Brain microvascular endothelial cell (primary cell): ENCODE data around the gene EFCC1.
A peak's percentile ranks its signal among the peaks of the same experiment; 100 is the strongest.

ENCODE experiments used
- DNase-seq: peaks from one replicate; pipeline ENCODE4 v3.0.0-alpha.2; 2020
- H3K27ac ChIP-seq: fragments of 250-450 bp; sonication (Bioruptor Pico); 2 replicates; pipeline ENCODE4 v1.5.1; 2020; ENCODE audit warnings: mild to moderate bottlenecking, moderate library complexity
- H3K27me3 ChIP-seq: fragments of 250-450 bp; sonication (Bioruptor Pico); replicated peaks from 2 replicates; pipeline ENCODE4 v1.5.1; 2020; ENCODE audit warnings: mild to moderate bottlenecking
- H3K36me3 ChIP-seq: fragments of 250-450 bp; sonication (Bioruptor Pico); replicated peaks from 2 replicates; pipeline ENCODE4 v1.5.1; 2020; ENCODE audit warnings: mild to moderate bottlenecking
- H3K4me3 ChIP-seq: 2 replicates; pipeline ENCODE4 v1.5.1; 2011; ENCODE audit warnings: low read depth, mild to moderate bottlenecking, control low read depth, low read length, moderate library complexity
- CTCF ChIP-seq: IDR thresholded peaks from 2 replicates; pipeline ENCODE4 v1.5.1; 2011; ENCODE audit warnings: low read depth, mild to moderate bottlenecking, moderate library complexity, low read length, control low read depth, inconsistent platforms; ENCODE audit errors: missing control alignments
- in situ Hi-C: cut with HindIII; loops from 2 replicates; pipeline ENCODE4 v1.10.0; 2017; ENCODE audit warnings: low sequenced_read_pairs, low pct_ligation_motif_present

EFCC1 gene

GRCh38 chr3:129050556-129051295, 49.6 kb downstream of the EFCC1 start:
- Histone ChIP-seq H3K27ac (no peak overlapping the region), H3K36me3 (no peaks in the 10 kb centered on the region), H3K4me3 (no peak overlapping the region), H3K27me3 (peaks cover 8% of the 10 kb centered on the region)
- in situ Hi-C loops = no loop called here
- no peak for DNase-seq
- no peak for TF ChIP-seq CTCF

- Histone ChIP-seq H3K4me3 (no peak overlapping the region), H3K27ac (no peak overlapping the region), H3K36me3 (no peaks in the 10 kb centered on the region), H3K27me3 (no peaks in the 10 kb centered on the region)
- in situ Hi-C loops = no loop called here
- no peak for DNase-seq
- TF ChIP-seq CTCF = no peak
These were observed 50.8 kb downstream of the EFCC1 start for GRCh38 chr3:129051871-129052340.

- Histone ChIP-seq H3K36me3 (no peaks in the 10 kb centered on the region), H3K4me3 (no peak overlapping the region), H3K27ac (no peak overlapping the region), H3K27me3 (no peaks in the 10 kb centered on the region)
- no peak for DNase-seq
- in situ Hi-C loops = no loop called here
- TF ChIP-seq CTCF = no peak
These were observed 51.6 kb downstream of the EFCC1 start for GRCh38 chr3:129052675-129053074.

- Histone ChIP-seq H3K27me3 (no peaks in the 10 kb centered on the region), H3K36me3 (no peaks in the 10 kb centered on the region), H3K4me3 (no peak overlapping the region), H3K27ac (no peak overlapping the region)
- in situ Hi-C loops = no loop called here
- TF ChIP-seq CTCF = no peak
- DNase-seq = peak; percentile 20
These were observed 53.6 kb downstream of the EFCC1 start for GRCh38 chr3:129054605-129055104.

- H3K36me3 ChIP-seq = no peaks in the 10 kb centered on the region
- no peak for DNase-seq
- in situ Hi-C loops = no loop called here
- no peak overlapping the region for H3K4me3 ChIP-seq
- H3K27me3 ChIP-seq = no peaks in the 10 kb centered on the region
- TF ChIP-seq CTCF = peak; percentile 2
- H3K27ac ChIP-seq = no peak overlapping the region
These were observed 55.5 kb downstream of the EFCC1 start for GRCh38 chr3:129056451-129057173.
